B cell (primary cell): ENCODE results near the gene VSTM2B. TPM values are rescaled to one million over a fixed set of nuclear protein-coding genes. Genes with fewer than 3 reads are reported as not detected.

Experiments
- ATAC-seq: fragments of 200-7000 bp; cut with Tn5 transposase; one replicate; pipeline ENCODE4 v1.10.0; 2021; ENCODE audit warnings: low read depth, mild to moderate bottlenecking, moderate number of reproducible peaks, moderate library complexity
- CTCF ChIA-PET: fragments of 350-600 bp; sonication (Branson Sonifier 250); formaldehyde crosslinking; loops from one replicate; lab custom pipeline; 2021; ENCODE audit warnings: antibody characterized with exemption, inconsistent platforms; lab: Charles Lee
- POLR2A ChIA-PET: fragments of 350-600 bp; sonication (Branson Sonifier 250); formaldehyde crosslinking; loops from one replicate; lab custom pipeline; 2021; ENCODE audit warnings: antibody characterized with exemption; lab: Charles Lee
- DNase-seq: peaks from one replicate; pipeline ENCODE4 v3.0.0; 2013
- H2AFZ ChIP-seq: 2 replicates; pipeline ENCODE4 v1.6.1; 2012; ENCODE audit warnings: mild to moderate bottlenecking, low read depth, low read length; ENCODE audit not compliant: insufficient read depth, poor library complexity, severe bottlenecking
- H3K27ac ChIP-seq, 2 donors: 1 replicate in 1 of 2; 2 replicates in 1 of 2; pipeline ENCODE4 v1.5.1; 2012 to 2013; ENCODE audit warnings: low read length in 2 of 2, mild to moderate bottlenecking in 2 of 2, moderate library complexity in 1 of 2
- H3K27me3 ChIP-seq, 4 experiments: fragments of 200-600 bp in 1 of 4; sonication (generic) in 1 of 4; replicated peaks in 1 of 4; 1 replicate in 2 of 4; 2 replicates in 2 of 4; pipeline versions ENCODE4 v1.6.1 to v1.7.0; 2013 to 2016; ENCODE audit warnings: low read length in 3 of 4, mild to moderate bottlenecking in 2 of 4, mixed read lengths in 1 of 4, moderate library complexity in 1 of 4; ENCODE audit not compliant: insufficient read depth in 4 of 4, control insufficient read depth in 3 of 4; ENCODE audit errors: control extremely low read depth in 1 of 4
- H3K36me3 ChIP-seq, 2 experiments: replicated peaks in 1 of 2; 1 replicate in 1 of 2; 2 replicates in 1 of 2; pipeline versions ENCODE4 v1.6.1 to v1.7.1; 2013; ENCODE audit warnings: low read length in 1 of 2; ENCODE audit not compliant: insufficient read depth in 2 of 2, control insufficient read depth in 1 of 2; ENCODE audit errors: control extremely low read depth in 1 of 2, extremely low read depth in 1 of 2
- H3K4me1 ChIP-seq, 2 donors: fragments of 200-600 bp in 1 of 2; sonication (generic) in 1 of 2; 1 replicate in 1 of 2; 2 replicates in 1 of 2; pipeline versions ENCODE4 v1.5.1 to v1.6.1; 2013 to 2017; ENCODE audit warnings: low read length in 2 of 2; ENCODE audit not compliant: control insufficient read depth in 2 of 2, insufficient read depth in 2 of 2
- H3K4me2 ChIP-seq: replicated peaks from 2 replicates; pipeline ENCODE3; 2012; ENCODE audit warnings: mild to moderate bottlenecking, low read depth, low read length; ENCODE audit not compliant: poor library complexity, severe bottlenecking
- H3K4me3 ChIP-seq, 5 experiments: fragments of 200-600 bp in 1 of 5; sonication (generic) in 1 of 5; 1 replicate in 3 of 5; 2 replicates in 2 of 5; pipeline versions ENCODE4 v1.5.1 to v1.7.0; 2011 to 2016; ENCODE audit warnings: low read length in 4 of 5, mild to moderate bottlenecking in 4 of 5, low read depth in 2 of 5, control low read depth in 1 of 5, moderate library complexity in 1 of 5; ENCODE audit not compliant: insufficient read depth in 1 of 5; ENCODE audit errors: control extremely low read depth in 1 of 5, extremely low read depth in 1 of 5
- H3K79me2 ChIP-seq: fragments of 200-600 bp; sonication (generic); one replicate; pipeline ENCODE4 v1.6.0; 2016; ENCODE audit warnings: low read length; ENCODE audit not compliant: control insufficient read depth, insufficient read depth
- H3K9ac ChIP-seq: fragments of 200-600 bp; sonication (generic); 2 replicates; pipeline ENCODE4 v1.6.1; 2017; ENCODE audit warnings: mild to moderate bottlenecking, low read length, moderate library complexity
- H3K9me3 ChIP-seq, 3 donors: one replicate each; pipeline versions ENCODE4 v1.6.1 to v1.7.1; 2013; ENCODE audit warnings: low read length in 2 of 3; ENCODE audit not compliant: control insufficient read depth in 2 of 3, insufficient read depth in 1 of 3; ENCODE audit errors: control extremely low read depth in 1 of 3
- H4K20me1 ChIP-seq: 2 replicates; pipeline ENCODE4 v1.6.0; 2012; ENCODE audit warnings: mild to moderate bottlenecking, low read length; ENCODE audit not compliant: insufficient read depth, control insufficient read depth, poor library complexity, severe bottlenecking
- H3K27ac Mint-ChIP-seq: one replicate; pipeline ENCODE4 v1.8.0; 2021; ENCODE audit warnings: mixed read lengths
- H3K27me3 Mint-ChIP-seq: one replicate; pipeline ENCODE4 v1.8.0; 2021; ENCODE audit warnings: mixed read lengths
- H3K4me1 Mint-ChIP-seq: one replicate; pipeline ENCODE4 v1.8.0; 2021; ENCODE audit warnings: mixed read lengths
- H3K4me3 Mint-ChIP-seq: one replicate; pipeline ENCODE4 v1.8.0; 2021; ENCODE audit warnings: mixed read lengths
- H3K9me3 Mint-ChIP-seq: one replicate; pipeline ENCODE4 v1.8.0; 2022; ENCODE audit warnings: mixed read lengths; ENCODE audit not compliant: insufficient read depth
- CTCF ChIP-seq: fragments of 200-600 bp; IDR thresholded peaks from one replicate; pipeline ENCODE4 v1.8.0; 2022; ENCODE audit warnings: antibody characterized with exemption, mild to moderate bottlenecking
- EZH2 ChIP-seq: IDR thresholded peaks from 2 replicates; pipeline ENCODE4 v1.6.1; 2012; ENCODE audit warnings: borderline replicate concordance, low read depth, mild to moderate bottlenecking, moderate library complexity, low read length; ENCODE audit not compliant: insufficient read depth, poor library complexity, severe bottlenecking
- WGBS: methylation state at CpG from one replicate; pipeline ENCODE4 v1.1.5; 2013; ENCODE audit warnings: missing lambda C conversion rate; ENCODE audit not compliant: insufficient coverage; 5-methylcytosine and 5-hydroxymethylcytosine counted together
- intact Hi-C: fragments of 100-400 bp; cut with micrococcal nuclease; formaldehyde crosslinking; loops from one replicate; pipeline ENCODE4 v1.10.0; 2022
- polyA plus RNA-seq: library from polyadenylated mRNA; depleted of rRNA; stranded (reverse); fragments of >200 nt; gene quantifications from 2 replicates; pipeline ENCODE4 v1.2.3, GENCODE V29; 2012
- total RNA-seq, 2 donors: library from RNA; stranded (reverse); fragments of 120-200 nt in 1 of 2; gene quantifications; 1 replicate in 1 of 2; 2 replicates in 1 of 2; pipeline versions ENCODE4 v1.2.3 to v1.2.4, GENCODE V29; 2013 to 2022

Gene VSTM2B
- total and polyA plus RNA-seq, 2 donors (not counting 1 experiment from before 2014, with no cell fraction given) = not detected

- POLR2A ChIA-PET = no interaction called here
- no peak overlapping the region for H3K4me3 Mint-ChIP-seq
- H3K36me3 ChIP-seq = no peaks in the 10 kb centered on the region
- CTCF ChIA-PET = no interaction called here
- H3K4me1 Mint-ChIP-seq = no peaks in the 10 kb centered on the region
- intact Hi-C loops = no loop called here
- H3K9me3 Mint-ChIP-seq = no peaks in the 10 kb centered on the region
- H3K27me3 Mint-ChIP-seq = no peaks in the 10 kb centered on the region
- no peaks in the 10 kb centered on the region for H4K20me1 ChIP-seq
- no peak overlapping the region for H3K27ac Mint-ChIP-seq
- no peak for ATAC-seq
- 80% methylated on average over 12 of the region's 12 CpGs for WGBS
- H3K27ac ChIP-seq = no peak overlapping the region
- H3K27me3 ChIP-seq = peaks cover 0 to 3% (median 0%) of the 10 kb centered on the region in 4 experiments
- no peaks in the 10 kb centered on the region for H3K4me1 ChIP-seq
- no peak overlapping the region for H3K4me2 ChIP-seq
- no peak overlapping the region for H2AFZ ChIP-seq
- TF ChIP-seq CTCF = no peak
- TF ChIP-seq EZH2 = no peak
- no peak for DNase-seq
- H3K4me3 ChIP-seq = no peak overlapping the region
- H3K9me3 ChIP-seq = peaks cover 0 to 20% (median 0%) of the 10 kb centered on the region in 3 donors
- H3K9ac ChIP-seq = no peak overlapping the region
- no peaks in the 10 kb centered on the region for H3K79me2 ChIP-seq
Measured at GRCh38 chr19:29503140-29503758, 22.5 kb upstream of the VSTM2B start.

GRCh38 chr19:29503785-29504184 lies 22.0 kb upstream of the VSTM2B start:
- Mint-ChIP-seq H3K4me1 (no peaks in the 10 kb centered on the region), H3K27me3 (peaks cover 2% of the 10 kb centered on the region), H3K27ac (no peak overlapping the region), H3K9me3 (no peaks in the 10 kb centered on the region), H3K4me3 (no peak overlapping the region)
- ChIA-PET POLR2A (no interaction called here), CTCF (no interaction called here)
- H3K27ac ChIP-seq = no peak overlapping the region
- H3K27me3 ChIP-seq = peaks cover 0 to 3% (median 0%) of the 10 kb centered on the region in 4 experiments
- H3K9me3 ChIP-seq = peaks cover 0 to 20% (median 0%) of the 10 kb centered on the region in 3 donors
- H4K20me1 ChIP-seq = no peaks in the 10 kb centered on the region
- H2AFZ ChIP-seq = no peak overlapping the region
- no peaks in the 10 kb centered on the region for H3K36me3 ChIP-seq
- H3K9ac ChIP-seq = no peak overlapping the region
- DNase-seq = no peak
- TF ChIP-seq CTCF (no peak), EZH2 (no peak)
- 82% methylated on average over 10 of the region's 10 CpGs for WGBS
- no peak overlapping the region for H3K4me2 ChIP-seq
- no peak for ATAC-seq
- no peak overlapping the region for H3K4me3 ChIP-seq
- H3K79me2 ChIP-seq = no peaks in the 10 kb centered on the region
- H3K4me1 ChIP-seq = no peaks in the 10 kb centered on the region
- intact Hi-C loops = no loop called here
